Measurements from ENCODE around the gene SORCS2. TPM values are rescaled to one million over a fixed set of nuclear protein-coding genes. Genes with fewer than 3 reads are reported as not detected.

The SORCS2 gene
- total and polyA plus RNA-seq, 2 of the 4 experiments (the other 2 are of a cell fraction) = 0.36 to 0.62 TPM

DNA sequence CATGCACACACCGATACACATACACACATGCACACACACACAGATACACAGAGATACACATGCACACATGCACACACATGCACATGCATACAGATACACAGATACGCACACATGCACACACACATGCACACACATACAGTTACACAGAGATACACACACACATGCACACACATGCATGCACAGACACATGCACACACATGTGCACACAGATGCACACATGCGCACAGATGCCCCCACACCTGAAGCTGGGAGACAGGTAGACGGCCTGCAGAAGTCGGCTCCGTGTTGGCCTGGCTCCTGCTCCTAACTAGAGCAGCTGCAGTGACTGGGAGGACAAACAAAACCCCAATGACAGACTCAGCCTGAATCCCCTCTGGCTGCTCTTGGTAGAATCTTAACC, 195.6 kb downstream of the SORCS2 start:
- H3K56ac ChIP-seq (ENCODE audit: extremely low read depth, insufficient read depth, low read length) = no peak overlapping the region
- H2BK15ac ChIP-seq (ENCODE audit: low read depth, low read length) = no peak overlapping the region
- no peak overlapping the region for H3K18ac ChIP-seq (ENCODE audit: low read depth, low read length)
- H4K5ac ChIP-seq (ENCODE audit: low read depth, low read length) = no peak overlapping the region
- H2BK120ac ChIP-seq (ENCODE audit: low read depth, low read length) = no peak overlapping the region
- no peak overlapping the region for H2AFZ ChIP-seq (replicated peaks; ENCODE audit: low read length, poor library complexity)
- no peaks in the 10 kb centered on the region for H3K9me3 ChIP-seq (ENCODE audit: control insufficient read depth, insufficient read depth, low read length)
- no peak overlapping the region for H3K4ac ChIP-seq (ENCODE audit: low read depth, low read length)
- no peak overlapping the region for H3K4me3 ChIP-seq (ENCODE audit: insufficient read depth, low read depth, low read length)
- in situ Hi-C loops (cut with MboI; ENCODE audit: low sequenced_read_pairs) (no loop called here), dilution Hi-C loops (cut with HindIII; ENCODE audit: low sequenced_read_pairs, unreplicated experiment) (no loop called here), intact Hi-C loops (cut with micrococcal nuclease) (no loop called here)
- ATAC-seq (ENCODE audit: low read depth) (no peak), DNase-seq (no peak)
- H3K79me1 ChIP-seq (ENCODE audit: low read depth in 1 of 2, low read length in 2 of 2) = no peaks in the 10 kb centered on the region
- no peak overlapping the region for H4K91ac ChIP-seq (ENCODE audit: insufficient read depth, low read depth, low read length)
- TF ChIP-seq, protein P1, sequence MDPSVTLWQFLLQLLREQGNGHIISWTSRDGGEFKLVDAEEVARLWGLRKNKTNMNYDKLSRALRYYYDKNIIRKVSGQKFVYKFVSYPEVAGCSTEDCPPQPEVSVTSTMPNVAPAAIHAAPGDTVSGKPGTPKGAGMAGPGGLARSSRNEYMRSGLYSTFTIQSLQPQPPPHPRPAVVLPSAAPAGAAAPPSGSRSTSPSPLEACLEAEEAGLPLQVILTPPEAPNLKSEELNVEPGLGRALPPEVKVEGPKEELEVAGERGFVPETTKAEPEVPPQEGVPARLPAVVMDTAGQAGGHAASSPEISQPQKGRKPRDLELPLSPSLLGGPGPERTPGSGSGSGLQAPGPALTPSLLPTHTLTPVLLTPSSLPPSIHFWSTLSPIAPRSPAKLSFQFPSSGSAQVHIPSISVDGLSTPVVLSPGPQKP (IDR thresholded peaks at IDR 0.05; ENCODE audit: borderline replicate concordance, low read depth, low read length) = no peak
- no peak for TF ChIP-seq MAFK (IDR thresholded peaks at IDR 0.05; ENCODE audit: low read depth, low read length)
- TF ChIP-seq, protein P2, sequence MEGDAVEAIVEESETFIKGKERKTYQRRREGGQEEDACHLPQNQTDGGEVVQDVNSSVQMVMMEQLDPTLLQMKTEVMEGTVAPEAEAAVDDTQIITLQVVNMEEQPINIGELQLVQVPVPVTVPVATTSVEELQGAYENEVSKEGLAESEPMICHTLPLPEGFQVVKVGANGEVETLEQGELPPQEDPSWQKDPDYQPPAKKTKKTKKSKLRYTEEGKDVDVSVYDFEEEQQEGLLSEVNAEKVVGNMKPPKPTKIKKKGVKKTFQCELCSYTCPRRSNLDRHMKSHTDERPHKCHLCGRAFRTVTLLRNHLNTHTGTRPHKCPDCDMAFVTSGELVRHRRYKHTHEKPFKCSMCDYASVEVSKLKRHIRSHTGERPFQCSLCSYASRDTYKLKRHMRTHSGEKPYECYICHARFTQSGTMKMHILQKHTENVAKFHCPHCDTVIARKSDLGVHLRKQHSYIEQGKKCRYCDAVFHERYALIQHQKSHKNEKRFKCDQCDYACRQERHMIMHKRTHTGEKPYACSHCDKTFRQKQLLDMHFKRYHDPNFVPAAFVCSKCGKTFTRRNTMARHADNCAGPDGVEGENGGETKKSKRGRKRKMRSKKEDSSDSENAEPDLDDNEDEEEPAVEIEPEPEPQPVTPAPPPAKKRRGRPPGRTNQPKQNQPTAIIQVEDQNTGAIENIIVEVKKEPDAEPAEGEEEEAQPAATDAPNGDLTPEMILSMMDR (conservative IDR thresholded peaks at IDR 0.05; ENCODE audit: low read depth, low read length) = no peak
- no peak for TF ChIP-seq NFE2L2 (IDR thresholded peaks at IDR 0.05; ENCODE audit: low read depth, low read length)
- no peak for TF ChIP-seq RFX5 (IDR thresholded peaks at IDR 0.05; ENCODE audit: low read depth, low read length)
- TF ChIP-seq, protein P3, sequence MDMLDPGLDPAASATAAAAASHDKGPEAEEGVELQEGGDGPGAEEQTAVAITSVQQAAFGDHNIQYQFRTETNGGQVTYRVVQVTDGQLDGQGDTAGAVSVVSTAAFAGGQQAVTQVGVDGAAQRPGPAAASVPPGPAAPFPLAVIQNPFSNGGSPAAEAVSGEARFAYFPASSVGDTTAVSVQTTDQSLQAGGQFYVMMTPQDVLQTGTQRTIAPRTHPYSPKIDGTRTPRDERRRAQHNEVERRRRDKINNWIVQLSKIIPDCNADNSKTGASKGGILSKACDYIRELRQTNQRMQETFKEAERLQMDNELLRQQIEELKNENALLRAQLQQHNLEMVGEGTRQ (IDR thresholded peaks at IDR 0.05; ENCODE audit: low read depth, low read length) = no peak
- no peak for TF ChIP-seq BHLHE40 (IDR thresholded peaks at IDR 0.05; ENCODE audit: low read depth, low read length)
- no peak for TF ChIP-seq SMC3 (IDR thresholded peaks at IDR 0.05; ENCODE audit: low read depth, low read length)
- no peak for TF ChIP-seq POLR2A (IDR thresholded peaks at IDR 0.05; ENCODE audit: low read depth, low read length)
- TF ChIP-seq MAZ (IDR thresholded peaks at IDR 0.05; ENCODE audit: borderline replicate concordance, low read depth, low read length) = no peak
- TF ChIP-seq RAD21 (IDR thresholded peaks at IDR 0.05; ENCODE audit: low read length) = no peak
- H3K9ac ChIP-seq (ENCODE audit: low read depth, low read length) = no peak overlapping the region
- no peak overlapping the region for H2BK5ac ChIP-seq (ENCODE audit: low read depth, low read length, poor library complexity, severe bottlenecking)
- no peak overlapping the region for H3K23ac ChIP-seq (ENCODE audit: low read depth, low read length)
- H3K14ac ChIP-seq (replicated peaks; ENCODE audit: low read depth, low read length) = no peak overlapping the region
- CTCF ChIA-PET = no interaction called here
- no peak overlapping the region for H3K27ac ChIP-seq (ENCODE audit: insufficient read depth, low read length)
- H2BK20ac ChIP-seq (ENCODE audit: low read depth, low read length) = no peak overlapping the region
- H3K9me1 ChIP-seq (ENCODE audit: insufficient read depth, low read length) = no peaks in the 10 kb centered on the region
- WGBS, 2 experiments (ENCODE audit: extremely low coverage in 2 of 2, insufficient read length in 1 of 2) = 100% methylated on average over 2 of the region's 6 CpGs; no CpG with 5 or more reads in 1 of the 2 experiments
- no peak overlapping the region for H3K4me2 ChIP-seq (ENCODE audit: low read depth, low read length)
- no peaks in the 10 kb centered on the region; the same call in 1 of the 2 replicates for H4K20me1 ChIP-seq (ENCODE audit: insufficient read depth, low read length)
- no TSS peak for BruUV-seq (replicated peaks)
- H3K27me3 ChIP-seq (ENCODE audit: control insufficient read depth, insufficient read depth, low read length) = peaks cover 19% of the 10 kb centered on the region
- no peak overlapping the region for H4K8ac ChIP-seq (ENCODE audit: low read depth in 2 of 2, low read length in 2 of 2)
- H2AK9ac ChIP-seq (replicated peaks; ENCODE audit: low read depth, low read length, poor library complexity) = no peak overlapping the region
- H2AK5ac ChIP-seq (ENCODE audit: low read depth, low read length) = no peak overlapping the region
- H3K4me1 ChIP-seq (ENCODE audit: control insufficient read depth, insufficient read depth, low read length) = no peaks in the 10 kb centered on the region
- H3K36me3 ChIP-seq (ENCODE audit: control insufficient read depth, insufficient read depth, low read length) = no peaks in the 10 kb centered on the region
- POLR2A ChIA-PET (ENCODE audit: unreplicated experiment) = no interaction called here
